Measurements from ENCODE around the gene GAS2L1. TPM values are rescaled to one million over a fixed set of nuclear protein-coding genes. Genes with fewer than 3 reads are reported as not detected.

Gene GAS2L1
- total RNA-seq: 100 to 1,000 TPM; 191 to 197 TPM
- polyA plus RNA-seq (ENCODE audit: insufficient read depth, low read depth, low replicate concordance): 84.9 TPM
- long read RNA-seq, donor 1, transcript GAS2L1-209 (5 exons, 3,382 nt): minor isoform, 7 of 21 reads
- long read RNA-seq, donor 1, transcript GAS2L1-208 (6 exons, 2,925 nt): major isoform, 11 of 21 reads
- long read RNA-seq, donor 1, partial matches to known transcripts: 0 of 21 reads
- long read RNA-seq, donor 1, other reads (novel, unspliced or antisense): 0 of 21 reads
- long read RNA-seq, donor 2, transcript GAS2L1-209 (5 exons, 3,382 nt): major isoform, 8 of 26 reads
- long read RNA-seq, donor 2, partial matches to known transcripts: 9 of 26 reads
- long read RNA-seq, donor 2, other reads (novel, unspliced or antisense): 0 of 26 reads

- peak; percentile 44 to 77 (median 51) for TF ChIP-seq CTCF (IDR thresholded peaks at IDR 0.05)
- no peak for TF ChIP-seq POLR2A (IDR thresholded peaks at IDR 0.05)
- DNase-seq: peak; percentile 89
- intact Hi-C loops (cut with DNase I; ENCODE audit: low total_unique reads): no loop called here
- no peaks in the 10 kb centered on the region for H3K36me3 ChIP-seq (ENCODE audit: low read depth, missing control alignments)
- H3K27me3 ChIP-seq: no peaks in the 10 kb centered on the region
- H3K4me3 ChIP-seq: peak within 1 kb of the TSS; percentile 86 to 88
- peaks cover 48% of the 10 kb centered on the region for H3K4me1 ChIP-seq
- 0% methylated on average over 10 to 34 of the region's 40 CpGs for WGBS, 2 donors
- H3K27ac ChIP-seq: peak within 1 kb of the TSS; percentile 74 to 82
- H3K9me3 ChIP-seq: no peaks in the 10 kb centered on the region
Measured at GRCh38 chr22:29306175-29306834, at the start of gene GAS2L1. GAS2L1 (plus strand) TSS chr22:29306650; CDS start chr22:29308106, 1,456 bp downstream.

DNA sequence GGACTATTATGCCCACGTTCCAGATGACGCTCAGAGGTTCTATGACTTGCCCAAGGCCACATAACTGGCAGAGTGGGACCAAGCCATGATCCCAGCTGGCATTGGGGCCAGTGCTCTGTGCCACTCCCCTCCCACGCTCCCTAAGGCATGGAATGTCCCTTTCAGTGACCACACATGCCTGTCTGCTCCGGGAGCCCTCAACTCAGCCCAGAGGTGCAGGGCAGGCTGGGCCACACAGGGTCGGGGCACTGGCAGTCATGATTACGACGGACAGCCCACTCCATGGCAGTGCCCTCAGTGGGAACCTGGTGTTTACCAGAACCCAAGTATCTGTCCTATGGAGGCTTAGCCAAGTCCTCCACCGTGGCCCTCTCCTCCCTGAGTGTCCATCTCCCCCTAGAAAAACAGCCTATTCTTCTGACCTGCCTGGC is 48.7 kb upstream of the GAS2L1 start:
- DNase-seq: no peak
- WGBS, 2 donors: 80 to 93% methylated on average over 4 to 8 of the region's 8 CpGs
- Histone ChIP-seq H3K27ac (no peak overlapping the region), H3K4me3 (no peak overlapping the region), H3K4me1 (peaks cover 6% of the 10 kb centered on the region), H3K9me3 (no peaks in the 10 kb centered on the region), H3K36me3 (ENCODE audit: low read depth, missing control alignments) (no peaks in the 10 kb centered on the region), H3K27me3 (no peaks in the 10 kb centered on the region)
- intact Hi-C loops (cut with DNase I; ENCODE audit: low total_unique reads): no loop called here
- TF ChIP-seq CTCF (IDR thresholded peaks at IDR 0.05) (no peak), POLR2A (IDR thresholded peaks at IDR 0.05) (no peak)

- DNase-seq: no peak
- intact Hi-C loops (cut with DNase I; ENCODE audit: low total_unique reads): no loop called here
- WGBS, 2 donors: 90 to 92% methylated on average over 2 to 17 of the region's 17 CpGs
Measured at GRCh38 chr22:29258407-29259252, 47.8 kb upstream of the GAS2L1 start.

More at GRCh38 chr22:29258407-29259252, 47.8 kb upstream of the GAS2L1 start:
- Histone ChIP-seq H3K4me3 (no peak overlapping the region), H3K36me3 (ENCODE audit: low read depth, missing control alignments) (no peaks in the 10 kb centered on the region), H3K9me3 (no peaks in the 10 kb centered on the region), H3K27me3 (no peaks in the 10 kb centered on the region), H3K27ac (no peak overlapping the region), H3K4me1 (peaks cover 6% of the 10 kb centered on the region)
- TF ChIP-seq CTCF (IDR thresholded peaks at IDR 0.05) (no peak), POLR2A (IDR thresholded peaks at IDR 0.05) (no peak)
